GM23248 (cell line): ENCODE measurements around the gene KCND3. TPM values are rescaled to one million over a fixed set of nuclear protein-coding genes. Genes with fewer than 3 reads are reported as not detected.

Experiments
- DNase-seq: peaks from one replicate; pipeline ENCODE4 v3.0.0-alpha.2; 2015
- H2AFZ ChIP-seq: fragments of 200-600 bp; sonication (generic); 2 replicates; pipeline ENCODE4 v1.6.1; 2016; ENCODE audit warnings: antibody characterized with exemption
- H3F3A ChIP-seq: fragments of 200-600 bp; sonication (generic); 2 replicates; pipeline ENCODE4 v1.6.1; 2016; ENCODE audit warnings: mild to moderate bottlenecking, antibody characterized with exemption, mixed run types; ENCODE audit not compliant: insufficient read depth
- H3K27ac ChIP-seq: fragments of 200-600 bp; sonication (generic); 2 replicates; pipeline ENCODE4 v1.5.1; 2016; ENCODE audit warnings: mild to moderate bottlenecking
- H3K27me3 ChIP-seq: fragments of 200-600 bp; sonication (generic); replicated peaks from 2 replicates; pipeline ENCODE4 v1.6.1; 2016; ENCODE audit warnings: mild to moderate bottlenecking; ENCODE audit not compliant: insufficient read depth
- H3K36me3 ChIP-seq: fragments of 200-600 bp; sonication (generic); 2 replicates; pipeline ENCODE4 v1.6.1; 2016; ENCODE audit warnings: low read depth, mild to moderate bottlenecking
- H3K4me1 ChIP-seq: fragments of 200-600 bp; sonication (generic); 2 replicates; pipeline ENCODE4 v1.6.1; 2016; ENCODE audit warnings: mild to moderate bottlenecking; ENCODE audit not compliant: insufficient read depth
- H3K4me2 ChIP-seq: fragments of 200-600 bp; sonication (generic); one replicate; pipeline ENCODE4 v1.6.1; 2016; ENCODE audit warnings: mild to moderate bottlenecking; ENCODE audit not compliant: unreplicated experiment
- H3K4me3 ChIP-seq: fragments of 200-600 bp; sonication (generic); 2 replicates; pipeline ENCODE4 v1.5.1; 2016; ENCODE audit warnings: mild to moderate bottlenecking
- H3K79me2 ChIP-seq: fragments of 200-600 bp; sonication (generic); 2 replicates; pipeline ENCODE4 v1.6.1; 2016; ENCODE audit warnings: mild to moderate bottlenecking; ENCODE audit not compliant: insufficient read depth
- H3K9ac ChIP-seq: fragments of 200-600 bp; sonication (generic); 2 replicates; pipeline ENCODE4 v1.6.1; 2016; ENCODE audit warnings: mild to moderate bottlenecking
- H3K9me2 ChIP-seq: fragments of 200-600 bp; sonication (generic); 2 replicates; pipeline ENCODE4 v1.6.1; 2016; ENCODE audit warnings: mixed run types, mild to moderate bottlenecking, moderate library complexity; ENCODE audit not compliant: insufficient read depth
- H3K9me3 ChIP-seq: fragments of 200-600 bp; sonication (generic); one replicate; pipeline ENCODE4 v1.6.1; 2017; ENCODE audit warnings: low read depth
- H4K20me1 ChIP-seq: fragments of 200-600 bp; sonication (generic); 2 replicates; pipeline ENCODE4 v1.6.0; 2016; ENCODE audit not compliant: insufficient read depth
- EZH2 ChIP-seq: fragments of 200-600 bp; sonication (generic); IDR thresholded peaks from 2 replicates; pipeline ENCODE4 v1.6.1; 2018; ENCODE audit warnings: antibody characterized with exemption, mild to moderate bottlenecking; ENCODE audit not compliant: insufficient read depth, poor library complexity, severe bottlenecking
- EZH2phosphoT487 ChIP-seq: fragments of 200-600 bp; sonication (generic); IDR thresholded peaks from 2 replicates; pipeline ENCODE4 v1.6.1; 2018; ENCODE audit warnings: antibody characterized with exemption, moderate library complexity, mild to moderate bottlenecking, low read depth; ENCODE audit not compliant: insufficient read depth
- WGBS, 2 experiments: methylation state at CpG; one replicate each; pipeline ENCODE4 v1.1.6; 2015 to 2017; ENCODE audit warnings: low lambda C conversion rate in 2 of 2, low coverage in 1 of 2; ENCODE audit errors: missing lambda C conversion rate in 2 of 2; 5-methylcytosine and 5-hydroxymethylcytosine counted together
- in situ Hi-C: fragments of 300-500 bp; cut with MboI; formaldehyde crosslinking; loops from 2 replicates; pipeline ENCODE4 v1.15.0; 2020
- polyA plus RNA-seq: library from polyadenylated mRNA; unstranded; fragments of >200 nt; fragmentation: Nextera tagmentation; extraction: Ambion mirVana; gene quantifications from 2 replicates; pipeline ENCODE4 v1.2.1, GENCODE V29; 2016
- total RNA-seq: library from RNA; depleted of rRNA; stranded (reverse); fragments of >200 nt; shearing (Covaris generic); gene quantifications from 2 replicates; pipeline ENCODE4 v1.2.3, GENCODE V29; 2014

The KCND3 gene
- total and polyA plus RNA-seq, 2 experiments from 2014 or later: 0.08 to 0.22 TPM

DNA sequence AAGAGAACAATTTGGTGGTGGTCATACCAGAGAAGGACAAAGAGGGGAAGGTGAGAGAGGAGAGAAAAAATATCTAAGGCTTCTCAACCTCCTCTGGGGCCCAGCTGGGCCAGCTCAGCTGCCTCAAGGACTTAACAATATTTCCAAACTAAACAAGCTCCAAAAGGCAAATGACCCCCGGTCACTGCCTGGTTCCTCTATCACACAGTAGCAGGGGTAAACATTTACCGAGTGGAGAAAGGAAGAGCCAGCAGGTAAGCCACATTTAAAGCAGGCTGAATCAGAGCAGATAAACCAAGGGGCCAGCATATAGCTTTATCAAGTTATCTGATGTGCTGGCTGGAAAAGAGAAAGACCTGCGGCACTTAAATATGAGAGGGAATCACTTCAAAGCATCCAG lies 102.1 kb downstream of the KCND3 start:
- TF ChIP-seq EZH2 (no peak), EZH2phosphoT487 (no peak)
- DNase-seq: no peak
- Histone ChIP-seq H3K36me3 (no peaks in the 10 kb centered on the region), H3K27me3 (no peaks in the 10 kb centered on the region), H4K20me1 (no peaks in the 10 kb centered on the region), H3K9me2 (no peaks in the 10 kb centered on the region), H3K4me1 (no peaks in the 10 kb centered on the region), H3K27ac (no peak overlapping the region), H3K4me3 (no peak overlapping the region), H3K4me2 (no peak overlapping the region), H3K9me3 (no peaks in the 10 kb centered on the region), H3F3A (no peaks in the 10 kb centered on the region), H3K9ac (no peak overlapping the region), H3K79me2 (no peaks in the 10 kb centered on the region), H2AFZ (no peak overlapping the region)
- WGBS, 2 experiments: 59 to 60% methylated on average over 3 of the region's 3 CpGs
- in situ Hi-C loops: no loop called here

DNA sequence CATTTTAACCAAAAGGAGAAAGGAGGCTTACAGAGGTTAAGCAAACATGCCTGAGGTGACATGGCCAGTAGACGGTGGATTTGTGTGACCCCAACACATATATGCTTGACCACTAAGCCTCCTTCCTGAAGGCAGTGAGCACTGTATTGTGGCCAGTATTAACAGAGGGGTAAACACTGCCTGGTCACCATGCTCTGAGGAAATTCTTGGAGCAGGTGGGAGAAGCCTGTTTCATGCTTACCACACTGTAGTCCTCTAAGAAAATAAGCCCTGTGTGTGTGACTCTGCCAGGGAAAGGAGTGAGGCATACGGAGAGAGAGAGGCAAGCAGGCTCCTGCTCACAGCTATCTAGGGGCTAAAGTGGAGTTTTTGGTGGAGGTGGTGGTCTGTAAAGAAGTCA lies 102.7 kb downstream of the KCND3 start:
- no peak overlapping the region for H3K4me2 ChIP-seq
- H2AFZ ChIP-seq: no peak overlapping the region
- no peaks in the 10 kb centered on the region for H3K27me3 ChIP-seq
- H3K27ac ChIP-seq: no peak overlapping the region
- H3K4me1 ChIP-seq: no peaks in the 10 kb centered on the region
- H3K9me2 ChIP-seq: no peaks in the 10 kb centered on the region
- in situ Hi-C loops: no loop called here
- no peaks in the 10 kb centered on the region for H3F3A ChIP-seq
- DNase-seq: no peak
- WGBS, 2 experiments: 34 to 37% methylated on average over 2 of the region's 2 CpGs
- H3K4me3 ChIP-seq: no peak overlapping the region
- H3K79me2 ChIP-seq: no peaks in the 10 kb centered on the region
- H3K36me3 ChIP-seq: no peaks in the 10 kb centered on the region
- H3K9me3 ChIP-seq: no peaks in the 10 kb centered on the region
- H4K20me1 ChIP-seq: no peaks in the 10 kb centered on the region
- H3K9ac ChIP-seq: no peak overlapping the region
- no peak for TF ChIP-seq EZH2
- no peak for TF ChIP-seq EZH2phosphoT487

DNA sequence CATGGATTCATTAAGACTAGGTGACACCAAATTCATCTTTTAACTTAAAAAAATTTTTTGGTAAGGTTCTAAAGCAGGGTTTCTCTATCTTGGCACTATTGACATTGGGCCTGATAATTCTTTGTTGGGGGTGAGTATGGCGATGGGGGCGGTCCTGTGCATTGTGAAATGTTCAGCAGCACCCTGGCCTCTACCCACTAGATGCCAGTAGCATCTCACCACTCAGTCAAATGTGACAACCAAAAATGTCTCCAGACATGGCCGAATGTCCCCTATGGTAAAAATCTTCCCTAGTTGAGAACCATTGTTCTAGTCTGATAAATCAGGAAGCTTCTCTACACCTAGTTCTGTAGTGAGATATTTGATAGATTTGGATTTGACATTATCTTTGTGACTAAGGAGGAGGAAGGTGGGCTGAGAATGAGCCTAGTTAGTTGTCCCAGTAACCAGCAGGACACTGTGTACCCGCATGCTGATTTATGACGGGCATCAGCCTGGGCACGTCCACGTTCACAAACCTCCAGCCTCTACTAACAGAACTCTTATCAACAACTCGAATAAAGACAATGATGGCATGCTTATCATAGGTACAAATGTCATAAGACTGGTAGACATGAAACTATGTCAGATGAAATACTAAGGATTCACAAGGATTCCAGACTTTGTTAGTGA lies 104.6 kb downstream of the KCND3 start:
- H3K4me1 ChIP-seq: no peaks in the 10 kb centered on the region
- H3K27me3 ChIP-seq: no peaks in the 10 kb centered on the region
- H3F3A ChIP-seq: no peaks in the 10 kb centered on the region
- no peak for DNase-seq
- H3K9me3 ChIP-seq: no peaks in the 10 kb centered on the region
- in situ Hi-C loops: no loop called here
- H2AFZ ChIP-seq: no peak overlapping the region
- no peak overlapping the region for H3K4me3 ChIP-seq
- no peak overlapping the region for H3K9ac ChIP-seq
- TF ChIP-seq EZH2phosphoT487 (no peak), EZH2 (no peak)
- no peak overlapping the region for H3K27ac ChIP-seq
- no peaks in the 10 kb centered on the region for H3K36me3 ChIP-seq
- H3K4me2 ChIP-seq: no peak overlapping the region
- H3K9me2 ChIP-seq: no peaks in the 10 kb centered on the region
- H4K20me1 ChIP-seq: no peaks in the 10 kb centered on the region
- WGBS, 2 experiments: 42 to 50% methylated on average over 8 of the region's 8 CpGs
- H3K79me2 ChIP-seq: no peaks in the 10 kb centered on the region

DNA sequence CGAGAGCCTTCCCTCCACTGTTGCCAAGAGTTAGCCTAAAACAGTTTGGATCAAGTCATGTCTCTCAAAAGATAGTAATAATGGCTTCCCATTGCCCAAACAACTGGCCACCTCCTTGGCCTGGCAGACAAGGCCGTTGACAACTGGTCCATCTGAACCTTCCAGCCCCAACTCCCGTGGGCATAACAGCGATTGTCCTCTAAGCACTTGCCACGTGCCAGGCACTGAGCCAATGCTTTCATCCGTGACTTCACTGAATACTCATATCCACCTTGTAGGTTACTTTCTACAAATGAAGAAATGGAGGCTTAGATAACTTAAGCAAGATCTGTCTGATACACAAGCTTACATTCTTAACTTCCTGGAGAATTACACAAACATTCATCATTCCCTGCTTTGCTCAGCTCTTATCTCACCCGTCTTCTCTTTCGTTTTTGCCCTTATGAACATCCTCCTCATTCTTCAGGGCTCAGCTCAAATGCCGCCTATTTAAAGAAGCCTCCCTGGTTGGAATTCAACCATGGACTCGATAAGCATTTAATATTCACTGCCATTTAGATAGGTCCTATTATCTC lies 106.4 kb downstream of the KCND3 start:
- Histone ChIP-seq H3K9me3 (no peaks in the 10 kb centered on the region), H4K20me1 (no peaks in the 10 kb centered on the region), H3K36me3 (no peaks in the 10 kb centered on the region), H3K9me2 (no peaks in the 10 kb centered on the region), H3K27ac (no peak overlapping the region), H3K4me1 (no peaks in the 10 kb centered on the region), H3K79me2 (no peaks in the 10 kb centered on the region), H3F3A (no peaks in the 10 kb centered on the region), H3K4me2 (no peak overlapping the region), H3K9ac (no peak overlapping the region), H2AFZ (no peak overlapping the region), H3K4me3 (no peak overlapping the region), H3K27me3 (no peaks in the 10 kb centered on the region)
- DNase-seq: no peak
- WGBS, 2 experiments: 39 to 41% methylated on average over 10 of the region's 10 CpGs
- in situ Hi-C loops: no loop called here
- TF ChIP-seq EZH2 (no peak), EZH2phosphoT487 (no peak)

- H3F3A ChIP-seq: no peaks in the 10 kb centered on the region
- no peaks in the 10 kb centered on the region for H3K9me2 ChIP-seq
- no peaks in the 10 kb centered on the region for H3K79me2 ChIP-seq
- H4K20me1 ChIP-seq: no peaks in the 10 kb centered on the region
- no peak overlapping the region for H3K27ac ChIP-seq
- no peak overlapping the region for H3K9ac ChIP-seq
- no peak overlapping the region for H3K4me3 ChIP-seq
- no peak for TF ChIP-seq EZH2phosphoT487
- TF ChIP-seq EZH2: no peak
- H3K9me3 ChIP-seq: no peaks in the 10 kb centered on the region
- no peak overlapping the region for H2AFZ ChIP-seq
- 17 to 42% methylated on average over 3 to 6 of the region's 6 CpGs for WGBS, 2 experiments
- DNase-seq: no peak
- no peaks in the 10 kb centered on the region for H3K27me3 ChIP-seq
- H3K36me3 ChIP-seq: no peaks in the 10 kb centered on the region
- no peak overlapping the region for H3K4me2 ChIP-seq
- in situ Hi-C loops: no loop called here
- no peaks in the 10 kb centered on the region for H3K4me1 ChIP-seq
These were observed 106.9 kb downstream of the KCND3 start for GRCh38 chr1:111882559-111882958.
